GM18511 (cell line): ENCODE results near the gene ORC3.
A peak's percentile ranks its signal among the peaks of the same experiment; 100 is the strongest.
"Not testable (repeated sequence)": the region's sequence is repeated elsewhere in the genome, so short reads cannot be mapped to it uniquely, and the experiment has no call there.

Experiments used
- ATAC-seq: cut with Tn5 transposase; IDR thresholded peaks from one replicate; pipeline ENCODE4 v1.9.1; 2021; ENCODE audit warnings: mild to moderate bottlenecking, moderate library complexity; ENCODE audit not compliant: unreplicated experiment

The ORC3 gene

DNA sequence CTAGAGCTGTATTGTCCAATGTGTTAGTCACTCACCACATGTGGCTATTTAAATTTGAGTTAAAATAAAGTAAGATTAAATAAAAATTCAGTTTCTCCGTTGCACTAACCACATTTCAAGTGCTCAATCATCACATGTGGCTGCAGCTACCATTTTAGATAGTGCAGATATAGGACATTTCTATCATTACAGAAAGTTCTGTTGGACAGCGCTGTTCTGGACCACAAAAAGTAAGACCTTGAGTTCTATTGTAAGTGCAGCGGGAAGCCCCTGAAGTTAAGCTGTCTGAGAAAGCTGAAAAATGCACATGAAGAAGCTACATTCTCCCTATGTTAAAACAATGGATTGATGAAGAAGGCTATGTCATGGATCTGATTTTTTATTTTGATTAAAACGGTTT is 1.1 kb downstream of the ORC3 start:
- no peak for ATAC-seq

DNA sequence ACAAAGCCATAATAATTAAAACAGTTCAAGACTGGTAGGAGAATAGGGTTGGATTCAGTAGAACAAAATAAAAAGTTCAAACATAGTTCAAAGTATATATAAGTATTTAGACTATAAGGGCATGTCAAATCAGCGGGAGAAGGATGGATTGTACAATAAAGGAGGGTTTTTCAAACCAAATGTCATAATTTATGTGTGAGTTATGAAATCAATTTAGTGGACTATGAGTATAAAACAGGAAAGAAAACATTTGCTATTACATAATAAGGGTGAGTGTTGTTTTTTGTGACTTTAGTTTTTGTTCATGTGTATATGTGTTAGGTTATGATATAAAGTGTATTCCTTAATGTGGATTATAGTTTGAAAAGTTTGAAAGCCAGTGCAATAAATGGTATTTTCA is 10.6 kb downstream of the ORC3 start:
- ATAC-seq, result no peak

DNA sequence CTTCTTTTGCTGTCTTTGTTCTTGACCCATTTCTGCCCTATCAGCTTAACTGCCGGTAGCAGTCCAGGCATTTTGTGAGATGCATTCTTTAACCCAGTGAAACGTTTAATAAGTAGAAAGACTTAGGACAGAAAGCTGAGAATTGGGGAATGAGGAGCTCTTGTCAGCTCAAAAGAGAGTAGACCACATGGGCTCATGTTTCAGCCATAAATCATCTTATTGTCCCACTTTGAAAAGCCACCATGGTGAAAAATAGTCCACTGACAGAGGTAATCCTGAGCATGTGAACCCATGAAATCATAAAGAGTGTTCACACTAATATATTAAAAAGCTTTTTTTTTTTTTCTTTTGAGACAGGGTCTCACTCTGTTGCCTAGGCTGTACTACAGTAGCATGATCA is 16.3 kb downstream of the ORC3 start:
- ATAC-seq, result no peak

DNA sequence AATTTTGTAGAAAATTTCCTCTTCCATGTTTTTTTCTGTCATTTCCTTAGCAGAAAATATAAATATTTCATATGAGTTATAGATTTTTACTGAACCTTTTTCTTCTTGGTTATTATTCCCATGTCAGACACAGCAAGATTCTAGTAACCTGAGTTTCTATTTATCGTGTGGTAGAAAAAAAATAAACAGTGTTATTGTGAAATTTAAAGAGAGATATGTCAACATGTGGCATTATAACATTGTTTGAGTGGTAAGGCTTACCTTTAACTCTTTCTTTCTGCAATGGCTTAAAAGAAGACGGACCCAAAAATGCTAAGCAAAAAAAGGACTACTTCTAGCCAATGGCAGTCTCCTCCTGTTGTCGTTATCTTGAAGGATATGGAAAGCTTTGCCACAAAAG is 18.9 kb downstream of the ORC3 start:
- ATAC-seq, result no peak

DNA sequence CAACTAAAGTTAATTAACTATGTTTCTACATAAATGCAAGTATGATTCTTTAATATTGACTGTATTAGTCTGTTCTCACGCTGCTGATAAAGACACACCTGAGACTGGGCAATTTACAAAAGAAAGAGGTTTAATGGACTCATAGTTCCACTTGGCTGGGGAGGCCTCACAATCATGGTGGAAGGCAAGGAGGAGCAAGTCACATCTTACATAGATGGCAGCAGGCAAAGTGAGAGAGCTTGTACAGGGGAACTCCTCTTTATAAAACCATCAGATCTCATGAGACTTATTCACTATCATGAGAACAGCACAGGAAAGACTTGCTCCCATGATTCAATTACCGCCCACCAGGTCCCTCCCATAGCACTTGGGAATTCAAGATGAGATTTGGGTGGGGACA is 23.1 kb downstream of the ORC3 start:
- not testable (repeated sequence) for ATAC-seq

DNA sequence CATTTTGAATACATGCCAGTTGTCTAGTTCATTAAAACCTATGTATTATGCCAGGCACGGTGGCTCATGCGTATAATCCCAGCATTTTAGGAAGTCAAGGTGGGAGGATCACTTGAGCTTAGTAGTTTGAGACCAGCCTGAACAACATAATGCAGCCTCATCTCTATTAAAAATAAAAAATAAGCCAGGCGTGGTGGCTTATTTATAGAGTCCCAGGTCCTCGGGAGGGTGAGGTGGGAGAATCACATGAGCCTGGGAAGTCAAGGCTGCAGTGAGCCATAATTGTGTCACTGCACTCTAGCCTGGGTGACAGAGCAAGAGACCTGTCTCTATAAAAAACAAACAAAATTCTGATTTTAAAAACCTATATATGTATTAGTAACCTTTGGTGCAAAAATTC is 27.5 kb downstream of the ORC3 start:
- no peak for ATAC-seq

DNA sequence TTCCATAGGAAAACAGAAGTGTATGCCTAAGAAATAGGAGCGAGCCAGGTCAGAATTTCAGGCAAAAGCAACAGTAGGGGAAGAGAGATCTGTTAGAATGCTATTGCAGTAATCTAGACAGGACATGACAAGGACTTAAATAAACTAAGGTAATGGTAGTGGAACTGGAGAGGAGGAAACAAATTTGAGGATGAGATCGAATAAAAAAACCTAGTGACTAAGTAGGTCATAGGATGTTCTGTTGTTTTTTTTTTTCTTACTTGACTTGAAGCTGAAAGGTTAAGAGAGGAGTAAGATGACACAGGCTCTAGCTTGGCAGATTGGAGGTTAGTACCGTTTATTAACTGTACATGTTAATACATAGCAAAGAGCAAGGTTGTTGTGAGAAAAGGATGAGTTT is 28.6 kb downstream of the ORC3 start:
- no peak for ATAC-seq

DNA sequence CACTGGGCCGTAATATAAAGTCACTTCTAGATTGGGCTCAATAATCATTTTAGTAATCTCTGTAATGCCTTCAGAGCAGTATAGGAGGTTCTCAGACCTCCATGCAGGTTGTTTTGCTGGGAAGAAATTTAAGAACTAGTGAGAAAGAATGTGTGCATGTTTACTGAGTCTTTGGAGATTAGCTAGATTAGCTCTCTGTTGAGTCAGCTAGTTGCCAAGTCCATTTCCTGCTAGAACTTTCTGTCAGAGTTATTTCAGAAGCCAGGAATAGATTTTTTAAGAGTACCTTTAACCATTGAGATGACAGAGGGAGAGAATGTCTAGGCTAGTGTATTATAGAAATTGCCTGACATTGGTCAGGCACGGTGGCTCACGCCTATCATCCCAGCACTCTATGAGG is 33.3 kb downstream of the ORC3 start:
- ATAC-seq, result no peak

DNA sequence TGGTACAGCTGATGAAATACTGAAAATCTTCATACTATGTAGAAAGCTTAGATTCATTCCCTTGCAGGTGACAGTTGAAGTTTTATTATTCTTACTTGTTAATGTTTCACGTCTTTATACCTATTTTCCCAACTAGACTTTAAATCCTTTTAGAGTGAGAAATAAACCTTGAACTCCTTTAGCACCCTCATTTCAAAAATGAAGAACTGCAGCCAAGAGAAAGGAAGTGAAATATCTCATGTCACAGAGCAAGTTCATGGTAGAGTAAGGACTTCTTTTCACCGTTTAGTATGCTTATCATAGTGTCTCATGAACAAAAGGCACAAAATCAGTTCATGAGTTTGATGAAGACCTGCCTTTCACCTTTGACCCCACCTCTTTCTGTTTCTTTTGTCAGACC is 38.5 kb downstream of the ORC3 start:
- no peak for ATAC-seq

DNA sequence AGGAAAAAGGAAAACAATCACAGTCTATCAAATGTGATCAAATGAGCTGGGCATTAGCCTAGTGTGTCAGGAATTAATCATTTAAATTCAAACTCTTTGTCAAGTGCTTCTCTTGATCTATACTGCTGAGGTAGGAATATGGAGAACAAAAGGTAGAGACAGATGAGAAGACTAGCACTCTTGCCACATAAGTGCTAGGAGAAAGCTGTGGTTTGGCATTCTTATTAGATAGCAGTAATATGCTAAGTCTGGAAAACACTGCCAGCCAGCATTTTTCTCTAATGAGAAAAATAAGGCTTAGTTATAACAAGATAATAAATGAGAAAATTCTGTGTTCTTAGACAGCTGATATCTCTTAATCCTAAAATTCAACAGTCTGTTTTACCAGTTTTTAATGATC is 38.9 kb downstream of the ORC3 start:
- no peak for ATAC-seq

DNA sequence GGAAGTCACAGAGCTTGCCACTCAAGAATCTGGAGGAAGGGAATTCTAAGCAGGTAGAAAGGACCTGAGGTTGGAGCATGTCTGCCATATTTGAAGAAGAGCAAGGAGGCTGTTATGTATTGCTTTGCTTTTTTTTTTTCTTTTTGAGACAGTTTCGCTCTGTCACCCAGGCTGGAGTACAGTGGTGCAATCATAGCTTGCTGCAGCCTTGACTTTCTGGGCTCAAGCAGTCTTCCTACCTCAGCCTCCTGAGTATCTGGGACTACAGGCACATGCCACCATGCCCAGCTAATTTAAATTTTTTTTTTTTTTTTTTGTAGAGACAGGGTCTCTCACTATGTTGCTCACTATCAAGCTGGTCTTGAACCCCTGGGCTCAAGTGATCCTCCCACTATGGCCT is 40.8 kb downstream of the ORC3 start:
- ATAC-seq, result no peak

DNA sequence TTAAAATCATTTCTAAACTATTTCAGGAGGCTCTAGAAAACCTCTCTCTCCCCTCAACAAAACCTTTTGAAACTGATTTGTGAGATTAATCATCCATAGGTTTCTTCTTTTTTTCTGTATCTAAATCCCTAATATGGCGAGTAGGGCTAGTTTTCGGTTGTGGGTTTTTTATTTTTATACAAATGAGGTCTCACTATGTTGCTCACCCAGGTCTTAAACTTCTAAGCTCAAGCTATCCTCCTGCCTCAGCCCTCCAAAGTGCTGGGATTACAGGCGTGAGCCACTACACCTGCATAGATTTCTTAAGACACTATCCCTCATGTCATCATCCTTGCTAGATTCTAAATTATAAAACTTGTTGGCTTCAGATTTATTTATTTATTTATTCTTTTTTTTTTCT is 43.9 kb downstream of the ORC3 start:
- ATAC-seq, result no peak

DNA sequence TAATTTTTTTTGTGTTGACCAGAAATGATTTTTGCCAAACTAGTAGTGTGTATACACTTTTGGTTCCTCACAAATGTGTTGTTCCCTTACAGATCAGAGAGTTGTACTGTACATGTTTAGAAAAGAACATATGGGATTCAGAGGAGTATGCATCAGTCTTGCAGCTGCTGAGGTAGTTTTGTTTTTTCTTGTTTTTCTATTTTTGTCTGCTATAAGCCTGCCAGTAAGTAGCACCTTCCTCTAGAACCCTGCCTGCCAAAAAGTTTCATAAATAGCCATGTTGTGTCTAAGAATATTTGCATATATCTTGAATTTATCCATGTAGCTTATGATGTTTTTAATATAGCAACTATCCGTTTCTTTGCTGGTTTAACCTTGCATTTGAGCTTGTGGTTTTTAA is 46.4 kb downstream of the ORC3 start:
- no peak for ATAC-seq

DNA sequence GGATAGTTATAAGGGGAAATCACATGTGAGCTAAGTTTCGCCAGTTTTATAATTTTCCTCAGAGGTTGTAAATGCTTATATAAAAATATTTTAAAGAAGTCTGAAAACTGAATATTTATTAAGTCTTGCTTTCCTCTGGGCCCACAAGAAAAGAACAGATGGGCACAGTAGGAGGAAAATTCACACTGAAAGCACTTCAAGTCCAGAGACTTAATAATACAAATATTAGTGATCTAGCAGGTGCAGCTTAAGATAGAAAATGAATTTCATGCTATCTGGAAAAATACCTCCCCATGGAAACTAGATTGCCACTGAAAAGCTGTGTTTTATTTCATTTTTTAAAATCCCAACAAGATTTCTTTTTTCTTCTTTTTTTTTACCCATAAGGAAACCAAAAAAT is 47.2 kb downstream of the ORC3 start:
- no peak for ATAC-seq

DNA sequence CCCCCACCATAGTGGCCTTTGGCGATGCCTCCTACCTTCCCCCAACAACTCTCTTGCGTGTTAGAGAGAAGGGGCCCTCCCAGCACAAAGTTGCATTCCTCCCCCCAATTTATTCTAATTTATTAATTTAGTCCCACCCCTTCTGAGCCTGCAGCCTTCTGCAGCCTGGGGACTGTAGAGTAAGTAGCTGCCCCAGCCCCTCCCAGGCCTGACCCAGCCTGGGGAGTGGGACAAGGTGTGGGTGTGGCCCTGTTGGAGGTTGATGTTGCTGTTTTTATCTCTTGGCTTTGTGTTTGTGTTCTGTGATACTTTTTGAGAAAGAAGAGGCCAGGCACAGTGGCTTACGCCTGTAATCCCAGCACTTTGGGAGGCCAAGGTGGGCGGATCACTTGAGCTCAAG is 49.4 kb downstream of the ORC3 start:
- no peak for ATAC-seq

DNA sequence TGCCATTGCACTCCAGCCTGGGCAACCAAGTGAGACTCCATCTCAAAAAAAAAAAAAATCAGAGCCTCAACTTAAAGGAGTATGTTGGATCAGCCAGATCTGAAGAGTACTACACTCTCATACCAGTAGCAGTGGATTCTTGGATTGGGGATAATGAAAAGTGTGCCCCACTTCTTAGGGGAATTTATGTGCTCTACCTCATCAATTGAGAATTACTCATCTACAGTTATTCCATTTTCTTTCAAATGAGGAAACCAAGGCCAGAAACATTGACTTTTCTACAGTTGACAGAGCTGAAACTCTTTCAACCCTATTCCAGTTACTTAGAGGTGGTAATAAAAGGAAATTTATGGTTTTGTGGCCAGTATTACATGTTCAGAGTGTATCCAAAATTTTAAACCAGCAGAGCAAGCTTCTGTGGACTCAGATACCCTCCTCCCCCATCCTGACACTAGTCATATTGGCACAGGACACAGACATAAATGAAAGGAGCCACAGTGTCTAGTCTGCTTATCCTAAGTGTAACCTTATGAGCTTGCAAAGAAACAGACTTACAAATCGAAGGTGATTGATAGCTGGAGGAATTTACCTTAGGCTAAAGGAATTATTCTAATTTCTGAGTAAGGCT is 51.2 kb downstream of the ORC3 start:
- ATAC-seq, result no peak

DNA sequence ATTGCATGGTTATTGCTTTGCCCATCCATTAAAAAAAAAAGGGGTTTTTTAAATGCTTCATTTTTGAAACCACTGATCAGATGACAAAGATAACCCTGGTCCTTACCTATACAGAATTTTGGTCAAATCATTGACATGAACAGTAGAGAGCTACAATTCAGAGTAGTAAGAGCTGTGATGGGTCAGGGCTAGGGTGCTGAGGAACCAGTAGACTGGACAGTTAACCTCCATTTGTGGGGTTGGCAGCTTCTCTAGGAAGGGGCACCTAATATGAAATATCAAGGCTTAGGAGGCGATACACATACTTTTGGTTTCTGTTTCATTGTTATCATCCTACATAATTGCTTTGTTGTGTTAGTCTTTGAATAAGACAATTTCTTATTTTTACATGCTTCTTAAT is 55.1 kb downstream of the ORC3 start:
- no peak for ATAC-seq

DNA sequence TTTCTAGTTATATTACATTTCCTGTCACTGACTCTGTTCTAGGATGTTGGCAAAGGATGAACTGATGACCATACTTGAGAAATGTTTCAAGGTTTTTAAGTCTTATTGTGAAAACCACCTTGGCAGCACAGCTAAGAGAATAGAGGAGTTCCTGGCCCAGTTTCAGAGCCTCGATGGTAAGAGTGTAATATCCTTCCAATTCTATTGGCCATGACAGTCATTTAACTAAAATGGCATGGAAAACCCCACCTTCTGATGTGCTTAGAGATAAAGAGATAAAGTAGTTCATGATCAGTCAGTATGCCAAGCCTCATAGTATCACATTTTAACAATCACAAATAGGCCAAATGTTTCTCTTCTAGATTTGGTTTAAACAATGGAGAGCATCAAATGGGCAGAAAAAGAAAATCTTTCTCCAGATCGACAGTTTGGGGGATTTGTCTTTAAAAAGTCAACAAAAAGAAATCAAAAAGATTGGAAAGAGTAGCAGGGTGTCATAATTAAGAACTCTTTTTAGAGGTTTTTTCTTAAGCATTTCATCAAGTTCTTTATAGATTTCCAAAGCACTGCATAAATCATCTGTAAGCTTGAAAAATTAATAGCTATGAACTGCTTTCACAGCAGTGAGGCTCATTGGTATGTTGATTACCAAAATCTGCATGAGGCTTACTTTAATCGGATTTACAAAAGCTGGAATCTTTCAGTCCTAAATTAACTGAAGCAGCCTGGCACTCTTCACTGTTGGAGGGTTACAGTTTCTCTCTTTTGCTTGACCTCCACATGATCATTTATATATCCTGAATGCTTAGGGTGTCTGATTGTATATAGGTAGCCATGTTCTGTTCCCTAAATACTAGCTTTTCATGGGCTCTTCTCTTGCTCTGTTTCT is 63.4 kb downstream of the ORC3 start:
- no peak for ATAC-seq

DNA sequence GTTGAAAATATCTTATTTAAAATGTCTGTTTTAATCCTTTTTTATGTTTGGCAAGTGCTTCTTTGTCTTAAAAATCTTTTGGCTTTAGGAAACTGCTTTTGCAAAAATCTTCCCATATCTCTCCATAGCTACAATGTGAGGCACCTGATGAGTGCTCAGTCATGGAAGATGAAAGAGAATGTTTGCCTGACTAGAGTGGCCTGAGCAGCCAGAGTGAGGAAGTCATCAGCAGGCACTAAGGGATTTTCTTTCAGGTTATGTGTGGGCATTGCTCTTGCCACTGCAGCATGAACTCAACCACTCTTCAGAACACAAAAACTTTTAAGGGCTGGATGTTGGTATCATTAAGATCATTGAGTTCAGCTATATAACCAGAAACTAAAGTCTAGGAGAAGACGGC is 64.2 kb downstream of the ORC3 start:
- no peak for ATAC-seq

DNA sequence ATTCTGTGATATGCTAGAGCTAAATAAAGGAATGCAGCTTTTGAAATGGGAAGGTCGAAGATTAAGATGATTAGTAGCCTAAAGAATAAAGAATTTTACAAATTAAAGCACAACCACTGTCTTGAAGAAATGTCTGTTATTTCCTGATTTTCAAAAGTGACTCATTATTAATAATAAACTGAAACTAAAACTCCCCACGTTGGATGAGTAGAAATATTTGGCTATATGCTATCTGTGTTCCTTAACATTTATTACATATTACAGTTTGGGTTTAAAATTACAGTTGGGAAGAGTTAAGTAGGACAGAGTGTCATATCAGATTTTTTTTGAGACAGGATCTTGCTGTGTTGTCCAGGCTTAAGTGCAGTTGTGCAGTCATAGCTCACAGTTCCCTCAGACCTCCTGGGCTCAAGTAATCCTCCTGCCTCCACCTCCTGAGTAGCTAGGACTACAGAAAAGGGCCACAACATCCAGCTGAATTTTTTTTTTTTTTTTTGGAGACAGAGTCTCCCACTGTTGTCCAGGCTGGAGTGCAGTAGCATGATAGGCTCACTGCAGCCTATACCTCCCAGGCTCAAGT is 65.0 kb downstream of the ORC3 start:
- no peak for ATAC-seq

DNA sequence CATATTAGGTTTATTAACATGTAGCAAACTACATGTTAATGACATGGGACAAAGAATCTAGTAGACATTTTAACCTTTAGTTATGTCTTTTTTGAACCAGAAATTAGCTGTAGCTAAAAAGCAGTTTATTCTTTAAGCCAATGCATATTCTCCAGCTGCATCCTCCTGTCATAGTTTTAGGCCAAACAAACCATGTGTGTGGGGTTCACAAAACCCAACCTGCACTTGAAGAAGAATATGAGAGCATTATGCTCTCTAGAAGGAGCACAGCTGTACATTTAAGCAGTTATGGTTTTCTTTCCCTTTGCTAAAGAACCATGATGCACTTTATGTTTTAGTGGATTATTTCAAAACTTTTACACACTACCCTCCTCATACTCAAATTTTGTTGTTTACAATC is 65.9 kb downstream of the ORC3 start:
- no peak for ATAC-seq

DNA sequence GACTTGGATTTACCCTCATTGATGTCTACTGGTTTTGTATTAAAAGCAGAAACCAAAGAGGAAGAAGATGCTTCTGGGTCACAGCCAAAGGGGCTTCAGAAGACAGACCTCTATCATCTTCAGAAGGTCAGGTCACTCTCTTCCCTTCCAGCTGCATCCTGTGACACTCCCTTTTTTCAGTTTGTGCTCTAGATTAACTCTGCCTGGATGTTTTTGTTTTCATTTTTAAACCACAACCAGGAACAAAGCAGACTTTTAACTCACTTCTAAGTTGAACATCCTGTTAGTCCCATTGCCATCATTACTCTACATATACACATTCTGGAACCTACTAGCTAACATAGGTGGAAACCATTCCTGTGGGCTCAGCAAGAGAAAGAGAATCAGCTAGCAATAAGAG is 66.9 kb downstream of the ORC3 start:
- ATAC-seq, result peak; percentile 81
